Lower leg skin (tissue), 3 donors: Measurements from ENCODE around the gene KRTAP5-4.

ENCODE experiments used
- POLR2A ChIP-seq, 2 donors: fragments of 450-650 bp; IDR thresholded peaks; one replicate each; pipeline ENCODE4 v1.6.1; 2016 to 2017; ENCODE audit warnings: antibody characterized with exemption in 2 of 2, mild to moderate bottlenecking in 1 of 2, moderate library complexity in 1 of 2
- TF ChIP-seq, protein P1 (sequence below), 3 donors: fragments of 450-650 bp; IDR thresholded peaks; one replicate each; pipeline ENCODE4 v1.5.1; 2016; ENCODE audit warnings: antibody characterized with exemption in 3 of 3, mild to moderate bottlenecking in 3 of 3, moderate library complexity in 2 of 3

DNA sequence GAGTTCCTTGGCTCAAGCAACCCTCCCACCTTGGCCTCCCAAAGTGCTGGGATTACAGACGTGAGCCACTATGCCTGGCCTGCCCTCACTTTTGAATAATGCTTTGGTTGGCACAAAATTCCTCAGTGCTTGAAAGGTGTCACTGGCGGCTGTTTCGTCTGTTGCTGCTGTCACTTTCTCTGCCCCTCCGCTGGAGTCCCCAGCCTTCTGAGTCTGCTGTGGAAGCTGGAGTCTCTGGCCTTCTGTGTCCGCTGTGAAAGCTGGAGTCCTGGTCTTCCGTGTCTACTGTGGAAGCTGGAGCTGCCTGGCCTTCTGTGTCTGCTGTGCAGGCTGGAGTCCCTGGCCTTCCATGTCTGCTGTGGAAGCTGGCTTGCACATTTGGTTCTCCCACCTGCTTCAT, 31.9 kb downstream of the KRTAP5-4 start:
- TF ChIP-seq, protein P1, sequence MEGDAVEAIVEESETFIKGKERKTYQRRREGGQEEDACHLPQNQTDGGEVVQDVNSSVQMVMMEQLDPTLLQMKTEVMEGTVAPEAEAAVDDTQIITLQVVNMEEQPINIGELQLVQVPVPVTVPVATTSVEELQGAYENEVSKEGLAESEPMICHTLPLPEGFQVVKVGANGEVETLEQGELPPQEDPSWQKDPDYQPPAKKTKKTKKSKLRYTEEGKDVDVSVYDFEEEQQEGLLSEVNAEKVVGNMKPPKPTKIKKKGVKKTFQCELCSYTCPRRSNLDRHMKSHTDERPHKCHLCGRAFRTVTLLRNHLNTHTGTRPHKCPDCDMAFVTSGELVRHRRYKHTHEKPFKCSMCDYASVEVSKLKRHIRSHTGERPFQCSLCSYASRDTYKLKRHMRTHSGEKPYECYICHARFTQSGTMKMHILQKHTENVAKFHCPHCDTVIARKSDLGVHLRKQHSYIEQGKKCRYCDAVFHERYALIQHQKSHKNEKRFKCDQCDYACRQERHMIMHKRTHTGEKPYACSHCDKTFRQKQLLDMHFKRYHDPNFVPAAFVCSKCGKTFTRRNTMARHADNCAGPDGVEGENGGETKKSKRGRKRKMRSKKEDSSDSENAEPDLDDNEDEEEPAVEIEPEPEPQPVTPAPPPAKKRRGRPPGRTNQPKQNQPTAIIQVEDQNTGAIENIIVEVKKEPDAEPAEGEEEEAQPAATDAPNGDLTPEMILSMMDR (IDR thresholded peaks at IDR 0.05) = no peak
- TF ChIP-seq POLR2A (IDR thresholded peaks at IDR 0.05) = no peak
